Heart right ventricle (tissue), 16 donors: ENCODE measurements around the gene DCST1. TPM values are rescaled to one million over a fixed set of nuclear protein-coding genes. Genes with fewer than 3 reads are reported as not detected.

ENCODE experiments used
- ATAC-seq, 8 donors: fragments of 200-7000 bp; cut with Tn5 transposase; one replicate each; pipeline ENCODE4 v1.9.1; 2020; ENCODE audit warnings: mild to moderate bottlenecking in 8 of 8, moderate library complexity in 8 of 8, moderate number of reproducible peaks in 1 of 8
- DNase-seq, 2 donors: peaks; one replicate each; pipeline ENCODE4 v3.0.0-alpha.2; 2020
- H3K27ac ChIP-seq, 10 donors: fragments of 200-600 bp; sonication (generic) in 2 of 10; one replicate each; pipeline versions ENCODE4 v1.5.0 to v1.8.0; 2020 to 2022; ENCODE audit warnings: mild to moderate bottlenecking in 3 of 10
- H3K27me3 ChIP-seq, 7 donors: fragments of 200-600 bp; one replicate each; pipeline ENCODE4 v1.8.0; 2021 to 2022; ENCODE audit warnings: mild to moderate bottlenecking in 2 of 7
- H3K36me3 ChIP-seq, 9 donors: fragments of 200-600 bp; sonication (generic) in 1 of 9; one replicate each; pipeline versions ENCODE4 v1.5.0 to v1.8.0; 2020 to 2022; ENCODE audit warnings: mild to moderate bottlenecking in 2 of 9
- H3K4me1 ChIP-seq, 9 donors: fragments of 200-600 bp; sonication (generic) in 1 of 9; one replicate each; pipeline versions ENCODE4 v1.5.0 to v1.8.0; 2020 to 2022; ENCODE audit warnings: mild to moderate bottlenecking in 4 of 9
- H3K4me3 ChIP-seq, 10 donors: fragments of 200-600 bp; sonication (generic) in 2 of 10; one replicate each; pipeline versions ENCODE4 v1.5.0 to v1.8.0; 2020 to 2022; ENCODE audit warnings: mild to moderate bottlenecking in 7 of 10, moderate library complexity in 2 of 10
- H3K9me3 ChIP-seq, 11 donors: fragments of 200-600 bp in 10 of 11; sonication (generic) in 2 of 11; one replicate each; pipeline versions ENCODE4 v1.5.0 to v1.8.0; 2013 to 2022; ENCODE audit warnings: mild to moderate bottlenecking in 2 of 11, control low read depth in 1 of 11, moderate library complexity in 1 of 11
- CTCF ChIP-seq, 9 donors: fragments of 200-600 bp; sonication (generic) in 2 of 9; IDR thresholded peaks; one replicate each; pipeline versions ENCODE4 v1.5.0 to v1.8.0; 2021 to 2022; ENCODE audit warnings: antibody characterized with exemption in 9 of 9, mild to moderate bottlenecking in 5 of 9, moderate library complexity in 1 of 9
- WGBS, 2 donors: extraction: QIAGEN DNeasy Blood & Tissue Kit; methylation state at CpG; one replicate each; pipeline ENCODE4 v1.1.7; 2013; ENCODE audit warnings: inconsistent platforms in 1 of 2; 5-methylcytosine and 5-hydroxymethylcytosine counted together
- intact Hi-C, 10 donors: fragments of 100-400 bp; cut with DNase I; formaldehyde crosslinking; loops; one replicate each; pipeline versions ENCODE4 v1.11.1 to v1.14.2; 2022
- polyA plus RNA-seq, 2 donors: library from polyadenylated mRNA; stranded (reverse); fragments of 200-250 nt; gene quantifications; one replicate each; pipeline ENCODE4 v1.2.3, GENCODE V29; 2013
- total RNA-seq, 10 donors: library from RNA; stranded (reverse); fragmentation: NEBNext Ultra II Directional in 3 of 10; extraction: Animal tissue kit (Norgen Biotek cat#: 25700) in 3 of 10; gene quantifications; one replicate each; pipeline versions ENCODE4 v1.2.1 to v1.2.4, GENCODE V29; 2021 to 2023
- donor health status: Arrhythmogenic right ventricular cardiomyopathy.
- donor health status: ischemic (EF 13 %, LVEDD 7.1; RV severe dilation, severe dysfunction).
- donor health status: healthy with polysubstance abuse.
- donor health status: DM: no; HTN: yes; CAD: no.
- donor health status: DM: no; HTN: no; CAD: no.
- donor health status: ischemic (EF 25% LVEDD 6.9; RV normal size, moderate dysfunction).
- donor health status: ischemic (EF 25% LVEDD 5.7; RV mildly dilated, moderate dysfunction).
- donor health status: healthy.
- donor health status: DM: yes; HTN: yes; CAD: no.
- donor health status: Ischemic cardiomyopathy.
- donor health status: ischemic (EF 35%, LVEDD 5.7; RV mildly dilated, moderate dysfunction).
- donor health status: nonischemic (EF 11% LVEDD 7.7; RV severe dilation, severe dysfunction).
- donor health status: DM: yes; HTN: yes; CAD: no.
- donor health status: PGD.
- donor health status: ischemic (EF 29% LVEDD 5.4; RV normal size, mild dysfunction).
- donor health status: nonischemic (EF 23%, LVEDD 6.1; RV moderate dilation, normal function).

Gene DCST1
- total and polyA plus RNA-seq, 12 donors = 0.29 TPM; not detected in 11

GRCh38 chr1:155040358-155041093 lies 6.9 kb downstream of the DCST1 start:
- TF ChIP-seq CTCF (IDR thresholded peaks at IDR 0.05) = no peak
- Histone ChIP-seq H3K9me3 (no peaks in the 10 kb centered on the region), H3K36me3 (no peaks in the 10 kb centered on the region), H3K27ac (no peak overlapping the region), H3K4me1 (peaks cover 2 to 36% (median 10%) of the 10 kb centered on the region in 9 donors), H3K27me3 (no peaks in the 10 kb centered on the region), H3K4me3 (no peak overlapping the region)
- DNase-seq (no peak), ATAC-seq (no peak)
- intact Hi-C loops = no loop called here
- WGBS, 2 donors = 89 to 93% methylated on average over 14 of the region's 14 CpGs

- TF ChIP-seq CTCF (IDR thresholded peaks at IDR 0.05) = no peak
- intact Hi-C loops = no loop called here
- H3K36me3 ChIP-seq = no peaks in the 10 kb centered on the region
- H3K27ac ChIP-seq = no peak overlapping the region
- no peak for ATAC-seq
- H3K9me3 ChIP-seq = no peaks in the 10 kb centered on the region
- peaks cover 2 to 23% (median 10%) of the 10 kb centered on the region in 9 donors for H3K4me1 ChIP-seq
- whole genome bisulfite sequencing, 2 donors = 81 to 83% methylated on average over 5 of the region's 5 CpGs
- no peaks in the 10 kb centered on the region for H3K27me3 ChIP-seq
- no peak overlapping the region for H3K4me3 ChIP-seq
- DNase-seq = no peak
These were observed 9.2 kb downstream of the DCST1 start for GRCh38 chr1:155042789-155043188.

GRCh38 chr1:155043301-155043702 lies 9.7 kb downstream of the DCST1 start:
- no peak overlapping the region for H3K27ac ChIP-seq
- H3K4me3 ChIP-seq = no peak overlapping the region
- WGBS, 2 donors = 81 to 82% methylated on average over 12 of the region's 12 CpGs
- no peak for DNase-seq
- ATAC-seq = no peak
- H3K4me1 ChIP-seq = peaks cover 2 to 22% (median 10%) of the 10 kb centered on the region in 9 donors
- H3K36me3 ChIP-seq = no peaks in the 10 kb centered on the region
- no peak for TF ChIP-seq CTCF (IDR thresholded peaks at IDR 0.05)
- intact Hi-C loops = no loop called here
- no peaks in the 10 kb centered on the region for H3K27me3 ChIP-seq
- H3K9me3 ChIP-seq = no peaks in the 10 kb centered on the region

GRCh38 chr1:155043793-155044192 lies 10.2 kb downstream of the DCST1 start:
- intact Hi-C loops = loop anchor here in 2 of 10 donors (2.0 kb wide), 2 partner anchors 19 to 41 kb away; partner anchors contain the start of gene EFNA4 (in 1 of the 2)

More at GRCh38 chr1:155043793-155044192, 10.2 kb downstream of the DCST1 start:
- H3K4me3 ChIP-seq = no peak overlapping the region
- WGBS, 2 donors = 78 to 84% methylated on average over 3 of the region's 3 CpGs
- H3K36me3 ChIP-seq = no peaks in the 10 kb centered on the region
- H3K27me3 ChIP-seq = no peaks in the 10 kb centered on the region
- H3K27ac ChIP-seq = peak overlapping the region in 1 of 10 donors; percentile 57
- DNase-seq (no peak), ATAC-seq (no peak)
- H3K4me1 ChIP-seq = peaks cover 2 to 18% (median 10%) of the 10 kb centered on the region in 9 donors
- no peaks in the 10 kb centered on the region for H3K9me3 ChIP-seq
- TF ChIP-seq CTCF (IDR thresholded peaks at IDR 0.05) = no peak
